ENCODE data around the gene CRACR2B.

The CRACR2B gene

GRCh38 chr11:870127-870413, 42.4 kb downstream of the CRACR2B start:
- no peak overlapping the region for H3K4me3 ChIP-seq (ENCODE audit: insufficient read depth, low read depth, low read length)
- no peaks in the 10 kb centered on the region for H3K36me3 ChIP-seq (ENCODE audit: control insufficient read depth, insufficient read depth, low read length)
- WGBS, 2 experiments = 47% methylated on average over 8 of the region's 8 CpGs
- H3K4me1 ChIP-seq (ENCODE audit: control insufficient read depth, insufficient read depth, low read length) = no peaks in the 10 kb centered on the region
- H3K27me3 ChIP-seq (ENCODE audit: control insufficient read depth, insufficient read depth, low read length, poor library complexity, severe bottlenecking) = no peaks in the 10 kb centered on the region
- H3K27ac ChIP-seq (ENCODE audit: insufficient read depth, low read depth, low read length, poor library complexity, severe bottlenecking) = no peak overlapping the region
- no peaks in the 10 kb centered on the region for H3K9me3 ChIP-seq (ENCODE audit: control insufficient read depth, low read length)

- no peak overlapping the region for H3K27ac ChIP-seq (ENCODE audit: insufficient read depth, low read depth, low read length, poor library complexity, severe bottlenecking)
- H3K9me3 ChIP-seq (ENCODE audit: control insufficient read depth, low read length) = no peaks in the 10 kb centered on the region
- WGBS, 2 experiments = 82 to 86% methylated on average over 8 of the region's 8 CpGs
These were observed 42.7 kb downstream of the CRACR2B start for GRCh38 chr11:870418-870817.

GRCh38 chr11:871472-871871, 43.8 kb downstream of the CRACR2B start:
- Histone ChIP-seq H3K4me3 (ENCODE audit: insufficient read depth, low read depth, low read length) (no peak overlapping the region), H3K36me3 (ENCODE audit: control insufficient read depth, insufficient read depth, low read length) (no peaks in the 10 kb centered on the region), H3K4me1 (ENCODE audit: control insufficient read depth, insufficient read depth, low read length) (no peaks in the 10 kb centered on the region), H3K27me3 (ENCODE audit: control insufficient read depth, insufficient read depth, low read length, poor library complexity, severe bottlenecking) (no peaks in the 10 kb centered on the region), H3K27ac (ENCODE audit: insufficient read depth, low read depth, low read length, poor library complexity, severe bottlenecking) (no peak overlapping the region), H3K9me3 (ENCODE audit: control insufficient read depth, low read length) (no peaks in the 10 kb centered on the region)
- 83 to 84% methylated on average over 9 of the region's 9 CpGs for WGBS, 2 experiments

More at GRCh38 chr11:870418-870817, 42.7 kb downstream of the CRACR2B start:
- Histone ChIP-seq H3K4me1 (ENCODE audit: control insufficient read depth, insufficient read depth, low read length) (no peaks in the 10 kb centered on the region), H3K36me3 (ENCODE audit: control insufficient read depth, insufficient read depth, low read length) (no peaks in the 10 kb centered on the region), H3K27me3 (ENCODE audit: control insufficient read depth, insufficient read depth, low read length, poor library complexity, severe bottlenecking) (no peaks in the 10 kb centered on the region), H3K4me3 (ENCODE audit: insufficient read depth, low read depth, low read length) (no peak overlapping the region)

- no peaks in the 10 kb centered on the region for H3K4me1 ChIP-seq (ENCODE audit: control insufficient read depth, insufficient read depth, low read length)
- H3K9me3 ChIP-seq (ENCODE audit: control insufficient read depth, low read length) = no peaks in the 10 kb centered on the region
- H3K4me3 ChIP-seq (ENCODE audit: insufficient read depth, low read depth, low read length) = no peak overlapping the region
- H3K36me3 ChIP-seq (ENCODE audit: control insufficient read depth, insufficient read depth, low read length) = no peaks in the 10 kb centered on the region
- no peaks in the 10 kb centered on the region for H3K27me3 ChIP-seq (ENCODE audit: control insufficient read depth, insufficient read depth, low read length, poor library complexity, severe bottlenecking)
- no peak overlapping the region for H3K27ac ChIP-seq (ENCODE audit: insufficient read depth, low read depth, low read length, poor library complexity, severe bottlenecking)
- 92 to 93% methylated on average over 9 of the region's 9 CpGs for WGBS, 2 experiments
These were observed 45.1 kb downstream of the CRACR2B start for GRCh38 chr11:872799-873198.

GRCh38 chr11:873706-874105, 46.0 kb downstream of the CRACR2B start:
- no peaks in the 10 kb centered on the region for H3K27me3 ChIP-seq (ENCODE audit: control insufficient read depth, insufficient read depth, low read length, poor library complexity, severe bottlenecking)
- H3K4me1 ChIP-seq (ENCODE audit: control insufficient read depth, insufficient read depth, low read length) = no peaks in the 10 kb centered on the region
- no peak overlapping the region for H3K4me3 ChIP-seq (ENCODE audit: insufficient read depth, low read depth, low read length)
- no peaks in the 10 kb centered on the region for H3K9me3 ChIP-seq (ENCODE audit: control insufficient read depth, low read length)
- 87% methylated on average over 11 of the region's 12 CpGs for WGBS, 2 experiments
- H3K27ac ChIP-seq (ENCODE audit: insufficient read depth, low read depth, low read length, poor library complexity, severe bottlenecking) = no peak overlapping the region
- H3K36me3 ChIP-seq (ENCODE audit: control insufficient read depth, insufficient read depth, low read length) = no peaks in the 10 kb centered on the region

- no peak overlapping the region for H3K4me3 ChIP-seq (ENCODE audit: insufficient read depth, low read depth, low read length)
- H3K27ac ChIP-seq (ENCODE audit: insufficient read depth, low read depth, low read length, poor library complexity, severe bottlenecking) = no peak overlapping the region
- no peaks in the 10 kb centered on the region for H3K9me3 ChIP-seq (ENCODE audit: control insufficient read depth, low read length)
- 94 to 96% methylated on average over 16 of the region's 16 CpGs for WGBS, 2 experiments
- peaks cover 8% of the 10 kb centered on the region for H3K36me3 ChIP-seq (ENCODE audit: control insufficient read depth, insufficient read depth, low read length)
- H3K4me1 ChIP-seq (ENCODE audit: control insufficient read depth, insufficient read depth, low read length) = no peaks in the 10 kb centered on the region
- no peaks in the 10 kb centered on the region for H3K27me3 ChIP-seq (ENCODE audit: control insufficient read depth, insufficient read depth, low read length, poor library complexity, severe bottlenecking)
These were observed 47.5 kb downstream of the CRACR2B start for GRCh38 chr11:875203-875602.

GRCh38 chr11:875769-876301, 48.1 kb downstream of the CRACR2B start:
- Histone ChIP-seq H3K4me3 (ENCODE audit: insufficient read depth, low read depth, low read length) (no peak overlapping the region), H3K27me3 (ENCODE audit: control insufficient read depth, insufficient read depth, low read length, poor library complexity, severe bottlenecking) (no peaks in the 10 kb centered on the region), H3K36me3 (ENCODE audit: control insufficient read depth, insufficient read depth, low read length) (peaks cover 9% of the 10 kb centered on the region), H3K4me1 (ENCODE audit: control insufficient read depth, insufficient read depth, low read length) (no peaks in the 10 kb centered on the region), H3K9me3 (ENCODE audit: control insufficient read depth, low read length) (no peaks in the 10 kb centered on the region), H3K27ac (ENCODE audit: insufficient read depth, low read depth, low read length, poor library complexity, severe bottlenecking) (no peak overlapping the region)
- 94 to 95% methylated on average over 21 of the region's 21 CpGs for WGBS, 2 experiments

- Histone ChIP-seq H3K9me3 (ENCODE audit: control insufficient read depth, low read length) (no peaks in the 10 kb centered on the region), H3K36me3 (ENCODE audit: control insufficient read depth, insufficient read depth, low read length) (peaks cover 9% of the 10 kb centered on the region), H3K27me3 (ENCODE audit: control insufficient read depth, insufficient read depth, low read length, poor library complexity, severe bottlenecking) (no peaks in the 10 kb centered on the region), H3K27ac (ENCODE audit: insufficient read depth, low read depth, low read length, poor library complexity, severe bottlenecking) (no peak overlapping the region), H3K4me1 (ENCODE audit: control insufficient read depth, insufficient read depth, low read length) (no peaks in the 10 kb centered on the region), H3K4me3 (ENCODE audit: insufficient read depth, low read depth, low read length) (no peak overlapping the region)
- 92 to 96% methylated on average over 12 of the region's 12 CpGs for WGBS, 2 experiments
These were observed 48.8 kb downstream of the CRACR2B start for GRCh38 chr11:876545-876944.

GRCh38 chr11:877565-877964, 49.8 kb downstream of the CRACR2B start:
- Histone ChIP-seq H3K4me3 (ENCODE audit: insufficient read depth, low read depth, low read length) (no peak overlapping the region), H3K9me3 (ENCODE audit: control insufficient read depth, low read length) (no peaks in the 10 kb centered on the region), H3K27ac (ENCODE audit: insufficient read depth, low read depth, low read length, poor library complexity, severe bottlenecking) (no peak overlapping the region), H3K27me3 (ENCODE audit: control insufficient read depth, insufficient read depth, low read length, poor library complexity, severe bottlenecking) (no peaks in the 10 kb centered on the region), H3K4me1 (ENCODE audit: control insufficient read depth, insufficient read depth, low read length) (no peaks in the 10 kb centered on the region), H3K36me3 (ENCODE audit: control insufficient read depth, insufficient read depth, low read length) (peaks cover 9% of the 10 kb centered on the region)
- 83 to 89% methylated on average over 11 of the region's 11 CpGs for WGBS, 2 experiments

- WGBS, 2 experiments = 95% methylated on average over 14 of the region's 14 CpGs
- peaks cover 13% of the 10 kb centered on the region for H3K36me3 ChIP-seq (ENCODE audit: control insufficient read depth, insufficient read depth, low read length)
- H3K4me3 ChIP-seq (ENCODE audit: insufficient read depth, low read depth, low read length) = no peak overlapping the region
- no peaks in the 10 kb centered on the region for H3K27me3 ChIP-seq (ENCODE audit: control insufficient read depth, insufficient read depth, low read length, poor library complexity, severe bottlenecking)
- no peak overlapping the region for H3K27ac ChIP-seq (ENCODE audit: insufficient read depth, low read depth, low read length, poor library complexity, severe bottlenecking)
- H3K9me3 ChIP-seq (ENCODE audit: control insufficient read depth, low read length) = no peaks in the 10 kb centered on the region
- H3K4me1 ChIP-seq (ENCODE audit: control insufficient read depth, insufficient read depth, low read length) = no peaks in the 10 kb centered on the region
These were observed 52.7 kb downstream of the CRACR2B start for GRCh38 chr11:880447-880846.

Measured in ectodermal cell (in vitro differentiated cells).